ENCODE results near the gene PIP4K2B.
"Not testable (repeated sequence)": the region's sequence is repeated elsewhere in the genome, so short reads cannot be mapped to it uniquely, and the experiment has no call there.

The PIP4K2B gene

DNA sequence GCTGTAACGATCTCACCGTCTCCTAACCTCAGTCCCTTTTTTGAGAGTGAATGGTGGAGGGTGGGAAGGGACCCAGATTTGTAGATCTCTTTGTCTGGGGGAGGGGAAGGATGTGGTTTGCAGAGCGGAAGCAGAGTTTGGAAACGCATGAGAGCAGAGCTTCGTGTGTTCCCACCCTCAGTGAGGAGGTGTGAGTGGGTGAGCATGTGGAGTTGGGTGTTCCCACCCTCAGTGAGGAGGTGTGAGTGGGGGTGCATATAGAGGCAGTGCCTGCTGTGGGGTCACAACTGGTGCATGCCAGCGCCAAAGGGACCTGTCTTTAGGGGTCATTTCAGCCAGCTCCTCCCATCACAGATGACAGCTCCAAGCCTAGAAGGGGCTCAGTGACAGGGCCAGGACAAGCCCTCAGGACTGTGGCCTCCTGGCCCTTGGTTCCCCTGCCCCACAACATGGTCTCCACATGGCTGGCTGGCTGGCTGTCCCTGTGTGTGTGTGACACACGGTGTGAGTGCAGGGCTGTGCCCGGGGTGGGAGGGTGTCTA is 71.0 kb downstream of the PIP4K2B start:
- peak; percentile 70 to 81 for DNase-seq

DNA sequence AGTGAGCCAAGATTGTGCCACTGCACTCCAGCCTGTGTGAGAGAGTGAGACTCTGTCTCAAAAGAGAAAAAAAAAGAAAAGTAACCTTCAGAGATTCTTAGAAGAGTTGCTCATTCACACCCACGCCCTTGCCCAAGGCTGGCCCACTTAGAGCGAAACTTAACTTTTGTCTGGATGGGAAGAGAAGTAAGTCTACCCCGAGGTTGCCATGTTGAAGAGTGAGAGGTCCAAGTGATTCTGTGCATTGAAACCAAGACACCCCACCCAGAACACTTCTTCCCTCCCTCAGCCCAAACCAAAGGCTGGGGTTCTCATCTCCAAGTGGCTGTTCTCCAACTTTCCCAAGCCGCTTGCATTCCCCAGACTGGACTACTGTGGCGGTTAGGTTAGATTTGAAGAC is 71.6 kb downstream of the PIP4K2B start:
- no peak for DNase-seq

DNA sequence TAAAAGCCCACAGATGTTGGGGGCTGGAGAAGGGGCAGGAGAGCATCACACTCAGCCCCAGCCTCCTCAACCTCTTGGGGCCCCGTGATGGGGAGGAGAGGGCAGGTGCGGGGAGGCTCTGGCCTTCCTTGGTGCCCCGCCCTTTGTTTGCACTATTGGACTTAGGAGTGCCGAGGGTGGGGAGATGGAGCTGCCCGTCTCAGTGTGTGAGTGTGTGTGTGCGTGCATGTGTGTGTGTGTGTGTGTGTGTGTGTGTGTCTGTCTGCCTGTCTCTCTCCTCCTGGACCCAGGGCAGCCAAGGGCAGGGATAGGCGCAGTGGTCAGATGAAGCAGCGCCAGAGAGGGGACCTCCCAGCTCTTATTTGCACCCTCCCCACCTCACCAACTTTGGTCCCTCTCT is 73.2 kb downstream of the PIP4K2B start:
- not testable (repeated sequence) for DNase-seq

DNA sequence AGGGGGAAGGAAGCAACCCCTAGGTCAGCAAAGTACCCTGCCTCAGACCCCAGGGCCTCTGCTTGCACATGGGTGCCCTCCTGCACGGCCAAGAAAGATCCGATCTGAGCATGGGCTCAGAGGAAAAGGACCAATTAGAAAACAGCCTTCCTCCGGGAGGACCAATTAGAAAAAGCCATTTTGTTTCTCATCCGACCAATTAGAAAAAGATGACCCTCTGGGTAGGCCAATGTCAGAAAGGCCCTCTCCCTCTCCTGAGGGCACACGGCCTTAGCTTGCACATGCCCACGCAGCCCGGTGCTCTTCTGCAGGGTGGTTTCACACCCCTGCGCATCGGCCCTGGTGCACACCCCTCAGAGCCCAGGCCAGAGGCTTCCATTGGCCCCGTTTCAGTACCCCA is 74.3 kb downstream of the PIP4K2B start:
- DNase-seq: no peak

GRCh38 chr17:38724337-38724988 is 74.9 kb downstream of the PIP4K2B start:
- no peak for DNase-seq

DNA sequence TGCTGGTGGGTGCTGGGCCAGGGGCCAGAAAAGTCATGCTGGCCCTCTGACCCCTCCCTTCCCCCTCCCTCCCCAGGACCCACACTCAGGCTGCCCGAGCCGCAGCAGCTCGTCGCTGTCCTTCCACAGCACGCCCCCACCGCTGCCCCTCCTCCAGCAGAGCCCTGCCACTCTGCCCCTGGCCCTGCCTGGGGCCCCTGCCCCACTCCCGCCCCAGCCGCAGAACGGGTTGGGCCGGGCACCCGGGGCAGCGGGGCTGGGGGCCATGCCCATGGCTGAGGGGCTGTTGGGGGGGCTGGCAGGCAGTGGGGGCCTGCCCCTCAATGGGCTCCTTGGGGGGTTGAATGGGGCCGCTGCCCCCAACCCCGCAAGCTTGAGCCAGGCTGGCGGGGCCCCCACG is 77.6 kb downstream of the PIP4K2B start:
- no peak for DNase-seq

DNA sequence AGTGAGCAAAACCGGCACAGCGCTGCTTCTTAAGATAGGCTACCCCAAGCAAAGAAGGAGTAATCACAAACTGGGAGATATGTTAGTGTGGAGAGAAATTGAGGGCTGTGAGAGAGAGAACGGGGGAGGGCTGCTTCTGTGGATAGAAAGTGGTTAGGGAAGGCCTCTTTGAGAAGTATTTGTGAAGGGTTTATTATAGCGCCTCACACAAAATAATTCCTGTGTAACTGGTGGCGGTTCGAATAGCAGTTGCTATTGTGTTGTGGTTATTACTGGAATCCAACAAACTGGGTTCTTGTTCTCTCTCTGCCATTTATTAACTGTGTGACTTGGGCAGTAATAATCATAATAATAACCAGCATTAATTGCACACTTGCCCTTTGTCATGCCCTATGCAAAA is 78.4 kb downstream of the PIP4K2B start:
- no peak for DNase-seq

DNA sequence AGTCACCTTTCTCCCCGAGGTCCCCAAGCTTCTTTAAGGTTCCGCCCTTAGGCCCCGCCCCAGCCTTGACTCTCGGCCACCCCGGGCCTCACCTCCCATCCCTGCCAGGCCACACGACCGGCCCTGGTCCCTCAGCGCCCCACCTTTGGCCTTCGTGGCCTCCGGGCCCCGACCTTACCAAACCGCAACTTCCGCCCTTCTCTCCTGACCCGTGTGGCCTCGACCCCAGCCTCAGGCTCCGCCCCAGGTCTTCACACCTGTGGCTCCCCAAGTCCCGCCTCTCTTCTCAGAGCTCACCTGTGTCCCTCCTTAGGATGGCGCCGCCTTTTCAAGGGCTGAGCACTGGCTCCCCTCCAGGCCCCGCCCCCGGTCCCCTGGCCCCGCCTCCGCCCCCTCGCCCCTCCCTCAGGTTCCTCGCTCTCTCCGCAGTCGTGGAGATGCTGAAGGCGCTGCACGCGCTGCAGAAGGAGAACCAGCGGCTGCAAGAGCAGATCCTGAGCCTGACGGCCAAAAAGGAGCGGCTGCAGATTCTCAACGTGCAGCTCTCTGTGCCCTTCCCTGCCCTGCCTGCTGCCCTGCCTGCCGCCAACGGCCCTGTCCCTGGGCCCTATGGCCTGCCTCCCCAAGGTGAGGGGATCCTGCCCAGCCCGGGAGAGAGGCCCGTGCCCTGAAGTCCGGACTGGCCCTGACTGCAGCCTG is 79.3 kb downstream of the PIP4K2B start:
- DNase-seq: no peak

GRCh38 chr17:38719289-38719942 is 79.9 kb downstream of the PIP4K2B start:
- DNase-seq: no peak

- DNase-seq: no peak
These were observed 82.1 kb downstream of the PIP4K2B start for GRCh38 chr17:38717139-38717745.

GRCh38 chr17:38716368-38717005 is 82.9 kb downstream of the PIP4K2B start:
- DNase-seq: no peak

All from Kasumi-1 (cell line).